Superior temporal gyrus (tissue), 1 donor: ENCODE results near the gene CPA1.

ENCODE experiments used
- DNase-seq: peaks from one replicate; pipeline ENCODE4 v3.0.0-alpha.2; 2016; ENCODE audit errors: extremely low spot score

CPA1 gene

DNA sequence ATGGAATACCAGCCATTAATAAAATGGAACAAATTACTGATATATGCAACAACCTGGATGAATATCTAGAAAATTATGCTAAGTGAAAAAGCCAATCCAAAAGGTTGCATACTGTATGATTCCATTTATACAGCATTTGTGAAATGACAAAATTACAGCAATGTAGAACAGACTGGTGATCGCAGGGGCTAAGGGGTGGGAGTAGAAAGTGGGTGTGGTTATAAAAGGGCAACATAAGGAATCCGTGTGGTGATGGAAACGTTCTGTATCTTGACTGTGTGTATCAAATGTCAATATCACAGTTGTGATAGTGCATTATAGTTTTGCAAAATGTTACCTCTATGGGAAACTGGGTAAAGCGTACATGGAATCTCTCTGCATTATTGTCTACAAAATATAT lies 45.5 kb downstream of the CPA1 start:
- DNase-seq, result no peak

DNA sequence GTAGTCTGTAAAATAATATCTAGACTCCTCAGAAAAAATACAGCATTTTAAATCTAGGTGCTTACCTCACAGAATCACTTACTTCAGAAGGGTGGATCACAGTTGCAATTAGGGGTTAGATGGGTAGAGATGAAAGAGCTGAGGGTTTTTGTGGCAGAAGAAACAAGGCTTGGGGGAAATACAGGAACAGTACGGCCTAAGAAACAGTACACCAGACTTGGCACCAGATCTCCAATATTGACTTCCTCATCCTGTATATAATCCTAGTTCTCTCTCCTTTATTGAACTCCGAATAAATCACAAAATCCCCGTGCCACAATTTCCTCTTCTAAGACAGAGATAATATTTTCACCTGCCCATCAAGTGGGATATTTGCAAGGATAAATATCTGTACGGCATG lies 46.3 kb downstream of the CPA1 start:
- no peak for DNase-seq

DNA sequence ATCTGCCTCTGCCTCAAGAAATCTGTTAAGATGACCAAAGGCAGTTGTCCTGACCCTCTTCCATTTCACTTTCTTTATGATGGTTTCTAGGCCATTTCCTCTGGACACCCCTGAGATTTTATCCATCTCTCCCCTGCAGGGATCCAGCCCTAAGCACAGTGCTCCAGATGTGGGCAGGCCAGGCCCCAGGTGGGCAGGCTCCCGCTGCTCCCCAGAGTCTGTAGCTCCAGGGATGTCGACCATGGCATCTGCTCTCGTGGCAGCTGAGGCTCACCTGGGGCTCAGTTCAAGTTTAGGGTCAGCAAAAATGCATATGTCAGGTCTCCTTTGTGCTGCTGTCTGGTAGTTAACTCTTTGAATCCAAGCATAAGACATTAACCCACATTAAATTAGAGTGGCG lies 48.7 kb downstream of the CPA1 start:
- no peak for DNase-seq

DNA sequence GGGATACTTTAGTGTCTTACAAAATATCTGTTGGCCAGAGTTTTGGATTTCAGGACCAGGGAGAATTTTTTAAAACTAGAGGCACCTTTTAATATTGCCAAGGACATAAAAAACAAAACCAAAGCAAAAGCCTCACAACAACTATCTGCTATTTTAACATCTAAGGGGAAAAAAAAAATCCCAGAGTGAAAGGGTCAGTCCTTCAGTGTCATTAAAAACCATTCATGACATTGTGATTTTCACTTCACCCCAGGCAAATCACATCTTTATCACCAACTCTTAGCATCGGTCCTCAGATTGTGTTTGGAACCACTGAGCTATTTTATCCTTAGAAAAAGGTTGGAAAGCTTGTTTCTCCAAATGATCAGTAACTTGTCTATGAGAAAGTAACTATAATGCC lies 49.8 kb downstream of the CPA1 start:
- DNase-seq, result no peak

DNA sequence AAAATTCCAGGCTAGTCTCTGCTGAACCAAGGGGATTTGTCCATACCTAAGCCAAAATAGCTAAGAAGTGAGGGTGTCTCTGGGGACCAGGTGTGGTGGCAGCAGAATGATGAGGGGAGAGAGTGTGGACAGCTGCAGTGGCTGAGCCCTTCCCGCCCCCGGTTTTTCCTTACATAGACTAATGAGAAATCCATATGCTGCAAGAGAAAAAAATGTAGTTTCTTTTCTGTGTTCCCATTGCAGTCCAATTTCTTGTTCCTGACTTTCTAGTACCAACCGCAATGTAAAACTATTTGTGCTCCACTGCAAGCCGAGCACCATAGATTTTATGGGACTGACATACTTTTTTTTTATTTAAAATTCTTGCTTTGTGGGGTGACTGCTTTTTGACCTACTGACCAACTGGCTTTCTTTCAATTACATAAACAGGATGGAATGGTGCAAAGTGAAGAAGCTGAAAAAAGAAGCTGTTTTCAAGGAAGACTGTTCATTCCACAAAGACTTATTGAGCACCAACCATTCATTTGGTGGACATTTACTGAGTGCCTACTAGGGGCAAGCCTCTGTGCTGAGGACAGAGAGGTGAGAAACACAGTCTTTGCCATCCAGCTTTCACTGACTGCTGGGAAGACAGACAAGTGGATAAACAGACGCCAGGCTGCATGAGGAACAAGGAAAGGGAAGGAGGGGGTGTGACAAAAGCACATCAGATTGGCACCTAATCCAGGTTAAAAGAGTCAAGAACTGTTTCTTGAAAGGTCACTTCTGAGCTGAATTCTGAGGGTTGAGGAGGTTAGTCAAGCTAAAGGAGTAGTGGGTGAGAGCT lies 50.8 kb downstream of the CPA1 start:
- DNase-seq, result peak; percentile 36

DNA sequence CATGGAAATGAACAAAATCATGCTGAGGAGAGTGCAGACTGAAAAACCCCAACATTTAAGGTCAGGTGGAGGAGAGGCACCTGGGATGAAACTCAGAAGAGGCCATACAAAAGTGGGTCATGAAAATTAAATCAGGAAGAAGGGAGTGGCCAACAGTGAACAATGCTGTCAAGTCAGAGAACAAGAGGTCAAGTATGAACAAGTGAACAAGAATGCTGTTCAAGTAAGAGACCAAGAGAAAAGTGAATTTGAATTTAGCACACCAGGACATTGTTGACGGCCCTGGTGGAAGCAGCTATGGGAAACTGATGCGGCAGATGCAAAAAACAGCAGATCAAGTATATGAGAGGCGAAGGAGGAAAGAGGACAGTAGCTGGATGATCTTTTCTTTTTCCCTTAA lies 52.6 kb downstream of the CPA1 start:
- DNase-seq, result no peak

DNA sequence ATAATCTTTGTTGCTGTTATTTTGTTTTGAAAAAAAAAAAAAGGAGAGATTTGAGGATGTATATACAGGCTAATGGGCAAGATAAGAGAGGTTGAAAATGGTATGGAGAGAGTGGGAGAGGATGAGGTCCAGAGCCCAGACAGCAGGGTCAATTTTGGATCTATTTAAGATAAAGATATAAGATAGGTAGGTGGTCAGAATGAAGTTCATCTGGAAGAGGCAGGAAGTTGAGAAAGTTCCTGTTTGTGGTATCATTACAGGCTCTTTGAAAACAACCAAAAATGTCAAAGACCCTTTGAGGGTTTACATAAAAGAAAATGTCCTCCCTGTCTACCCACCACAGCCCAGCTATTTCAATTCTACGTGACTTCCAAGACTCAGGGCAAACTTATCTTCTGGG lies 53.0 kb downstream of the CPA1 start:
- DNase-seq, result no peak

DNA sequence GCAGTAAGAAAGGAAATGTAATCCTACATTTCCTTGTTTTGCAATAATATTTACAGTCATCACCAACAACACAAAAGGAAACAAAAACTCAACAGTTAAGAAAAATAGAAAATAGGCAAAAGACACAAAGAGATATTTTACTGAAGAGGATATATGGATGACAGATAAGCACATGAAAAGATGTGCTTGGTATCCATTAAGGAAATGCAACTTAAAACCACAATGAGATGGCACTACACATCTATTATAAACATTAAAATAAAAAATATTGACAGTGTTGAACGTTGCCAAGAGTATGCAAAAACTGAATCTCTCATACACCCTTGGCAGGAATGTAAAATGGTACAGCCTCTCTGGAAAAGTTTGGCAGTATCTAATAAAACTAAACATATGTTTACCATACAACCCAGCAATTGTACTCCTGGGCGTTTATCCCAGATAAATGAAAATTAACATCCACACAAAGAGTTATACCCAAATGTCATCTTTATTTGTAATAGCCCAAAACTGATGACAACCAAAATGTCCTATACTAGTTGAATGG lies 55.1 kb downstream of the CPA1 start:
- DNase-seq, result no peak

DNA sequence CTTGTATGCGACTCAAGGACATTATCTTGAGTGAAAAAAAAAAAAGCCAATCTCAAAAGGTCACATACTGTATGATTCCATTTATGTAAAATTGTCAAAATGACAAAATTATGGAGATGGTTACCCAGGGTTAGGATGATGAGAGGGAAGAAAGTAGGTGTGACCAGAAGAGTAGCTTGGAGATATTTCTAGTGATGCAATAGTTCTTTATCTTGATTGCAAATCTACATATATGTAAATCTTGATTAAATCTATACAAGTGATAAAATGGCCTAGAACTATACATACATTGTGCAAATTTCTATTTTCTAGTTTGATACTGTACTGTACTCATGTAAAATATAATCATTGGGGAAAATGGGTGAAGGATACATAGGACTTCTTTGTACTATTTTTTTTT lies 56.0 kb downstream of the CPA1 start:
- DNase-seq, result no peak
